GM23338 (cell line): ENCODE data around the gene SUPV3L1. TPM values are rescaled to one million over a fixed set of nuclear protein-coding genes. Genes with fewer than 3 reads are reported as not detected.

Experiments
- ATAC-seq: fragments of 200-7000 bp; cut with Tn5 transposase; 3 replicates; pipeline ENCODE4 v1.9.1; 2020
- DNase-seq: peaks from one replicate; pipeline ENCODE4 v3.0.0-alpha.2; 2015; ENCODE audit warnings: low spot score
- H2AFZ ChIP-seq: fragments of 200-600 bp; sonication (generic); 2 replicates; pipeline ENCODE4 v1.8.0; 2016; ENCODE audit warnings: antibody characterized with exemption, mild to moderate bottlenecking, moderate library complexity
- H3F3A ChIP-seq: fragments of 200-600 bp; sonication (generic); replicated peaks from 2 replicates; pipeline ENCODE4 v1.8.0; 2017; ENCODE audit warnings: antibody characterized with exemption, mixed run types, low read depth
- H3K27ac ChIP-seq: fragments of 200-600 bp; sonication (generic); 2 replicates; pipeline ENCODE4 v1.6.1; 2016; ENCODE audit warnings: low read depth
- H3K27me3 ChIP-seq: fragments of 200-600 bp; sonication (generic); 2 replicates; pipeline ENCODE4 v1.8.0; 2016; ENCODE audit warnings: mild to moderate bottlenecking, mixed run types, moderate library complexity; ENCODE audit not compliant: insufficient read depth
- H3K36me3 ChIP-seq: fragments of 200-600 bp; sonication (generic); 2 replicates; pipeline ENCODE4 v1.8.0; 2016; ENCODE audit warnings: mild to moderate bottlenecking; ENCODE audit not compliant: insufficient read depth
- H3K4me1 ChIP-seq: fragments of 200-600 bp; sonication (generic); 2 replicates; pipeline ENCODE4 v1.8.0; 2016; ENCODE audit warnings: mild to moderate bottlenecking, moderate library complexity; ENCODE audit not compliant: insufficient read depth
- H3K4me2 ChIP-seq: fragments of 200-600 bp; sonication (generic); 2 replicates; pipeline ENCODE4 v1.7.1; 2017; ENCODE audit warnings: mixed run types
- H3K4me3 ChIP-seq: fragments of 200-600 bp; sonication (generic); 2 replicates; pipeline ENCODE4 v1.6.1; 2016; ENCODE audit warnings: mixed run types
- H3K79me2 ChIP-seq: fragments of 200-600 bp; sonication (generic); replicated peaks from 2 replicates; pipeline ENCODE4 v1.8.0; 2017; ENCODE audit warnings: mild to moderate bottlenecking; ENCODE audit not compliant: insufficient read depth
- H3K9me2 ChIP-seq: fragments of 200-600 bp; sonication (generic); 2 replicates; pipeline ENCODE4 v1.8.0; 2017; ENCODE audit not compliant: insufficient read depth
- H4K20me1 ChIP-seq: fragments of 200-600 bp; sonication (generic); replicated peaks from 2 replicates; pipeline ENCODE4 v1.8.0; 2017; ENCODE audit warnings: mild to moderate bottlenecking; ENCODE audit not compliant: insufficient read depth
- H3K27ac Mint-ChIP-seq: 2 replicates; pipeline ENCODE4 v1.8.0; 2020; ENCODE audit warnings: inconsistent platforms, mild to moderate bottlenecking, moderate library complexity, mixed read lengths
- H3K27me3 Mint-ChIP-seq: 3 replicates; pipeline ENCODE4 v1.8.0; 2022; ENCODE audit warnings: low read depth, mild to moderate bottlenecking, moderate library complexity, mixed read lengths, inconsistent platforms; ENCODE audit not compliant: insufficient read depth, poor library complexity
- H3K36me3 Mint-ChIP-seq: 3 replicates; pipeline ENCODE4 v1.8.0; 2021; ENCODE audit warnings: low read depth, mild to moderate bottlenecking, inconsistent platforms, moderate library complexity, mixed read lengths
- H3K4me1 Mint-ChIP-seq: 3 replicates; pipeline ENCODE4 v1.8.0; 2020; ENCODE audit warnings: mild to moderate bottlenecking, inconsistent platforms, mixed read lengths
- H3K4me3 Mint-ChIP-seq: 3 replicates; pipeline ENCODE4 v1.8.0; 2021; ENCODE audit warnings: moderate library complexity, mild to moderate bottlenecking, inconsistent platforms, mixed read lengths
- H3K9me3 Mint-ChIP-seq: 3 replicates; pipeline ENCODE4 v1.8.0; 2020; ENCODE audit warnings: moderate library complexity, mild to moderate bottlenecking, inconsistent platforms, mixed read lengths
- CREB1 ChIP-seq: fragments of 250-450 bp; sonication (Bioruptor Pico); IDR thresholded peaks from 2 replicates; pipeline ENCODE4 v1.5.0; 2020; ENCODE audit warnings: low read depth, mild to moderate bottlenecking, moderate library complexity
- POLR2AphosphoS5 ChIP-seq: IDR thresholded peaks from 2 replicates; pipeline ENCODE4 v1.6.1; 2016; ENCODE audit warnings: antibody characterized with exemption, low read depth
- ZNF114 ChIP-seq: fragments of 250-450 bp; sonication (Bioruptor Pico); IDR thresholded peaks from 2 replicates; pipeline ENCODE4 v1.5.0; 2020; ENCODE audit warnings: mild to moderate bottlenecking, moderate library complexity
- polyA plus RNA-seq: library from polyadenylated mRNA; unstranded; fragments of >200 nt; fragmentation: Nextera tagmentation; extraction: Ambion mirVana; gene quantifications from 2 replicates; pipeline ENCODE4 v1.2.1, GENCODE V29; 2016
- total RNA-seq: library from RNA; depleted of rRNA; stranded (reverse); fragments of >200 nt; shearing (Covaris generic); gene quantifications from 2 replicates; pipeline ENCODE4 v1.2.3, GENCODE V29; 2014
- TF ChIP-seq, protein P1 (sequence below): fragments of 250-450 bp; sonication (Bioruptor Pico); IDR thresholded peaks from 2 replicates; pipeline ENCODE4 v1.5.0; 2020; ENCODE audit warnings: mild to moderate bottlenecking, moderate library complexity
- TF ChIP-seq, protein P2 (sequence below), 2 experiments: fragments of 200-600 bp in 1 of 2; sonication (generic) in 1 of 2; conservative IDR thresholded peaks; 2 replicates each; pipeline versions ENCODE4 v1.5.1 to v1.6.1; 2016 to 2017; ENCODE audit warnings: antibody characterized with exemption in 2 of 2, low read depth in 2 of 2, mild to moderate bottlenecking in 2 of 2, moderate library complexity in 1 of 2
- TF ChIP-seq, protein P3 (sequence below): IDR thresholded peaks from 2 replicates; pipeline ENCODE4 v1.6.1; 2016; ENCODE audit warnings: antibody characterized with exemption

SUPV3L1 gene
- total and polyA plus RNA-seq, 2 experiments from 2014 or later = 29.9 to 45.2 TPM

DNA sequence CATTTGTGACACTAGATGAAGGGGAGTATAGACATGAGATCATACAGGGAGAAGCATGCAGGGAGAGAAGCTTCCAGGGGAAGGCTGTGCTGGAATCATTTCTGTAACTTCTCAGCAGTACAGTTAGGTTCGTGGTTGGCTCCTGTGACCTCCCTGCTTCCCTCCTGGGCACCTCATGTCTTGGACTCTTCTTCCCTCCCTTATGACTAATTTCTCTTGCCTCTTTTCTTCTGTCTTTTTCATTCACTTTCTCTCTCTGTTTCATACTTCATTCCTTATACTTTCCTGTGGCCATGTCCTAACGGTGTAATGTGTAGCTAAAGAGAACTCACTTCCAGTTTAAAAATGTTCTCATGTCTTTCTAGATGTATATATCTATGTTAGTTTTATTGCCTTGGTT is 21.0 kb downstream of the SUPV3L1 start:
- H3K79me2 ChIP-seq = no peaks in the 10 kb centered on the region
- Mint-ChIP-seq H3K36me3 (peaks cover 32% of the 10 kb centered on the region), H3K9me3 (no peaks in the 10 kb centered on the region), H3K27me3 (peaks cover 2% of the 10 kb centered on the region), H3K4me1 (no peaks in the 10 kb centered on the region), H3K4me3 (no peak overlapping the region), H3K27ac (no peak overlapping the region)
- H3K4me1 ChIP-seq = no peaks in the 10 kb centered on the region
- 0 out of 2 replicates have a peak, but pooled peaks cover 3% of the 10 kb centered on the region for H4K20me1 ChIP-seq
- H3K4me3 ChIP-seq = no peak overlapping the region
- no peak overlapping the region for H3K4me2 ChIP-seq
- ATAC-seq = no peak
- no peak for DNase-seq
- H3K36me3 ChIP-seq = peaks cover 25% of the 10 kb centered on the region; the same call in 1 of the 2 replicates
- H3K9me2 ChIP-seq = no peaks in the 10 kb centered on the region
- H3K27ac ChIP-seq = 0 out of 2 replicates have a peak overlapping the region, but pooled peaks have one; percentile 9
- H3F3A ChIP-seq = no peaks in the 10 kb centered on the region
- no peaks in the 10 kb centered on the region for H3K27me3 ChIP-seq
- TF ChIP-seq, protein P1, sequence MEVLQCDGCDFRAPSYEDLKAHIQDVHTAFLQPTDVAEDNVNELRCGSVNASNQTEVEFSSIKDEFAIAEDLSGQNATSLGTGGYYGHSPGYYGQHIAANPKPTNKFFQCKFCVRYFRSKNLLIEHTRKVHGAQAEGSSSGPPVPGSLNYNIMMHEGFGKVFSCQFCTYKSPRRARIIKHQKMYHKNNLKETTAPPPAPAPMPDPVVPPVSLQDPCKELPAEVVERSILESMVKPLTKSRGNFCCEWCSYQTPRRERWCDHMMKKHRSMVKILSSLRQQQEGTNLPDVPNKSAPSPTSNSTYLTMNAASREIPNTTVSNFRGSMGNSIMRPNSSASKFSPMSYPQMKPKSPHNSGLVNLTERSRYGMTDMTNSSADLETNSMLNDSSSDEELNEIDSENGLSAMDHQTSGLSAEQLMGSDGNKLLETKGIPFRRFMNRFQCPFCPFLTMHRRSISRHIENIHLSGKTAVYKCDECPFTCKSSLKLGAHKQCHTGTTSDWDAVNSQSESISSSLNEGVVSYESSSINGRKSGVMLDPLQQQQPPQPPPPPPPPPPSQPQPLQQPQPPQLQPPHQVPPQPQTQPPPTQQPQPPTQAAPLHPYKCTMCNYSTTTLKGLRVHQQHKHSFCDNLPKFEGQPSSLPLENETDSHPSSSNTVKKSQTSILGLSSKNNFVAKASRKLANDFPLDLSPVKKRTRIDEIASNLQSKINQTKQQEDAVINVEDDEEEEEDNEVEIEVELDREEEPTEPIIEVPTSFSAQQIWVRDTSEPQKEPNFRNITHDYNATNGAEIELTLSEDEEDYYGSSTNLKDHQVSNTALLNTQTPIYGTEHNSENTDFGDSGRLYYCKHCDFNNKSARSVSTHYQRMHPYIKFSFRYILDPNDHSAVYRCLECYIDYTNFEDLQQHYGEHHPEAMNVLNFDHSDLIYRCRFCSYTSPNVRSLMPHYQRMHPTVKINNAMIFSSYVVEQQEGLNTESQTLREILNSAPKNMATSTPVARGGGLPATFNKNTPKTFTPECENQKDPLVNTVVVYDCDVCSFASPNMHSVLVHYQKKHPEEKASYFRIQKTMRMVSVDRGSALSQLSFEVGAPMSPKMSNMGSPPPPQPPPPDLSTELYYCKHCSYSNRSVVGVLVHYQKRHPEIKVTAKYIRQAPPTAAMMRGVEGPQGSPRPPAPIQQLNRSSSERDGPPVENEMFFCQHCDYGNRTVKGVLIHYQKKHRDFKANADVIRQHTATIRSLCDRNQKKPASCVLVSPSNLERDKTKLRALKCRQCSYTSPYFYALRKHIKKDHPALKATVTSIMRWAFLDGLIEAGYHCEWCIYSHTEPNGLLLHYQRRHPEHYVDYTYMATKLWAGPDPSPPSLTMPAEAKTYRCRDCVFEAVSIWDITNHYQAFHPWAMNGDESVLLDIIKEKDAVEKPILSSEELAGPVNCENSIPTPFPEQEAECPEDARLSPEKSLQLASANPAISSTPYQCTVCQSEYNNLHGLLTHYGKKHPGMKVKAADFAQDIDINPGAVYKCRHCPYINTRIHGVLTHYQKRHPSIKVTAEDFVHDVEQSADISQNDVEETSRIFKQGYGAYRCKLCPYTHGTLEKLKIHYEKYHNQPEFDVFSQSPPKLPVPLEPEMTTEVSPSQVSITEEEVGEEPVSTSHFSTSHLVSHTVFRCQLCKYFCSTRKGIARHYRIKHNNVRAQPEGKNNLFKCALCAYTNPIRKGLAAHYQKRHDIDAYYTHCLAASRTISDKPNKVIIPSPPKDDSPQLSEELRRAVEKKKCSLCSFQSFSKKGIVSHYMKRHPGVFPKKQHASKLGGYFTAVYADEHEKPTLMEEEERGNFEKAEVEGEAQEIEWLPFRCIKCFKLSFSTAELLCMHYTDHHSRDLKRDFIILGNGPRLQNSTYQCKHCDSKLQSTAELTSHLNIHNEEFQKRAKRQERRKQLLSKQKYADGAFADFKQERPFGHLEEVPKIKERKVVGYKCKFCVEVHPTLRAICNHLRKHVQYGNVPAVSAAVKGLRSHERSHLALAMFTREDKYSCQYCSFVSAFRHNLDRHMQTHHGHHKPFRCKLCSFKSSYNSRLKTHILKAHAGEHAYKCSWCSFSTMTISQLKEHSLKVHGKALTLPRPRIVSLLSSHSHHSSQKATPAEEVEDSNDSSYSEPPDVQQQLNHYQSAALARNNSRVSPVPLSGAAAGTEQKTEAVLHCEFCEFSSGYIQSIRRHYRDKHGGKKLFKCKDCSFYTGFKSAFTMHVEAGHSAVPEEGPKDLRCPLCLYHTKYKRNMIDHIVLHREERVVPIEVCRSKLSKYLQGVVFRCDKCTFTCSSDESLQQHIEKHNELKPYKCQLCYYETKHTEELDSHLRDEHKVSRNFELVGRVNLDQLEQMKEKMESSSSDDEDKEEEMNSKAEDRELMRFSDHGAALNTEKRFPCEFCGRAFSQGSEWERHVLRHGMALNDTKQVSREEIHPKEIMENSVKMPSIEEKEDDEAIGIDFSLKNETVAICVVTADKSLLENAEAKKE (CRISPR knock-in tag) = no peak
- no peak for TF ChIP-seq POLR2AphosphoS5
- TF ChIP-seq CREB1 (CRISPR knock-in tag) = no peak
- TF ChIP-seq, protein P2, sequence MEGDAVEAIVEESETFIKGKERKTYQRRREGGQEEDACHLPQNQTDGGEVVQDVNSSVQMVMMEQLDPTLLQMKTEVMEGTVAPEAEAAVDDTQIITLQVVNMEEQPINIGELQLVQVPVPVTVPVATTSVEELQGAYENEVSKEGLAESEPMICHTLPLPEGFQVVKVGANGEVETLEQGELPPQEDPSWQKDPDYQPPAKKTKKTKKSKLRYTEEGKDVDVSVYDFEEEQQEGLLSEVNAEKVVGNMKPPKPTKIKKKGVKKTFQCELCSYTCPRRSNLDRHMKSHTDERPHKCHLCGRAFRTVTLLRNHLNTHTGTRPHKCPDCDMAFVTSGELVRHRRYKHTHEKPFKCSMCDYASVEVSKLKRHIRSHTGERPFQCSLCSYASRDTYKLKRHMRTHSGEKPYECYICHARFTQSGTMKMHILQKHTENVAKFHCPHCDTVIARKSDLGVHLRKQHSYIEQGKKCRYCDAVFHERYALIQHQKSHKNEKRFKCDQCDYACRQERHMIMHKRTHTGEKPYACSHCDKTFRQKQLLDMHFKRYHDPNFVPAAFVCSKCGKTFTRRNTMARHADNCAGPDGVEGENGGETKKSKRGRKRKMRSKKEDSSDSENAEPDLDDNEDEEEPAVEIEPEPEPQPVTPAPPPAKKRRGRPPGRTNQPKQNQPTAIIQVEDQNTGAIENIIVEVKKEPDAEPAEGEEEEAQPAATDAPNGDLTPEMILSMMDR (conservative IDR thresholded peaks at IDR 0.05; ENCODE audit: low read depth in 2 of 2) = no peak
- TF ChIP-seq ZNF114 (CRISPR knock-in tag) = no peak
- TF ChIP-seq, protein P3, sequence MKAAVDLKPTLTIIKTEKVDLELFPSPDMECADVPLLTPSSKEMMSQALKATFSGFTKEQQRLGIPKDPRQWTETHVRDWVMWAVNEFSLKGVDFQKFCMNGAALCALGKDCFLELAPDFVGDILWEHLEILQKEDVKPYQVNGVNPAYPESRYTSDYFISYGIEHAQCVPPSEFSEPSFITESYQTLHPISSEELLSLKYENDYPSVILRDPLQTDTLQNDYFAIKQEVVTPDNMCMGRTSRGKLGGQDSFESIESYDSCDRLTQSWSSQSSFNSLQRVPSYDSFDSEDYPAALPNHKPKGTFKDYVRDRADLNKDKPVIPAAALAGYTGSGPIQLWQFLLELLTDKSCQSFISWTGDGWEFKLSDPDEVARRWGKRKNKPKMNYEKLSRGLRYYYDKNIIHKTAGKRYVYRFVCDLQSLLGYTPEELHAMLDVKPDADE = no peak
- H2AFZ ChIP-seq = no peak overlapping the region
